ENCODE measurements around the gene SPDYC.

- TF ChIP-seq EZH2 (IDR thresholded peaks at IDR 0.05; ENCODE audit: low read depth, unreplicated experiment) = no peak
- no peak for TF ChIP-seq ZNF114 (CRISPR knock-in tag; IDR thresholded peaks at IDR 0.05)
- no peak for TF ChIP-seq ZNF331 (CRISPR knock-in tag; IDR thresholded peaks at IDR 0.05; ENCODE audit: low read depth)
- TF ChIP-seq CTCF (conservative IDR thresholded peaks at IDR 0.05; ENCODE audit: low read depth in 2 of 2) = no peak
- TF ChIP-seq POLR2AphosphoS5 (IDR thresholded peaks at IDR 0.05; ENCODE audit: low read depth) = no peak
- no peak for TF ChIP-seq REST (IDR thresholded peaks at IDR 0.05; ENCODE audit: unreplicated experiment)
- TF ChIP-seq CREB1 (CRISPR knock-in tag; IDR thresholded peaks at IDR 0.05; ENCODE audit: low read depth) = no peak
- TF ChIP-seq JUNB (IDR thresholded peaks at IDR 0.05; ENCODE audit: unreplicated experiment) = no peak
- TF ChIP-seq NANOG (IDR thresholded peaks at IDR 0.05; ENCODE audit: borderline replicate concordance) = no peak
- TF ChIP-seq EZH2phosphoT487 (IDR thresholded peaks at IDR 0.05; ENCODE audit: unreplicated experiment) = no peak
- no peak for TF ChIP-seq ETS1 (IDR thresholded peaks at IDR 0.05)
Measured at GRCh38 chr11:65148657-65149056, 21.4 kb upstream of the SPDYC start.
